NCI-H2081 (cell line): Measurements from ENCODE around the gene CREB3L1.
"Not testable (repeated sequence)": the region's sequence is repeated elsewhere in the genome, so short reads cannot be mapped to it uniquely, and the experiment has no call there.

Experiments
- DNase-seq, 2 experiments: peaks; one replicate each; lab custom pipeline; 2025; lab: John Stamatoyannopoulos, UW

The CREB3L1 gene

GRCh38 chr11:46295312-46296058, 18.0 kb downstream of the CREB3L1 start:
- DNase-seq: peak; percentile 78 to 86

- no peak for DNase-seq
These were observed 18.6 kb downstream of the CREB3L1 start for GRCh38 chr11:46296059-46296527.

- DNase-seq: peak; percentile 69 to 83
These were observed 19.3 kb downstream of the CREB3L1 start for GRCh38 chr11:46296528-46297448.

- DNase-seq: no peak
These were observed 21.4 kb downstream of the CREB3L1 start for GRCh38 chr11:46298699-46299433.

GRCh38 chr11:46299451-46299961, 22.0 kb downstream of the CREB3L1 start:
- DNase-seq: no peak

- no peak for DNase-seq
These were observed 22.8 kb downstream of the CREB3L1 start for GRCh38 chr11:46300270-46300669.

GRCh38 chr11:46302866-46303265, 25.4 kb downstream of the CREB3L1 start:
- no peak for DNase-seq

GRCh38 chr11:46304036-46304435, 26.6 kb downstream of the CREB3L1 start:
- not testable (repeated sequence) for DNase-seq

- no peak for DNase-seq
These were observed 27.2 kb downstream of the CREB3L1 start for GRCh38 chr11:46304605-46305179.

GRCh38 chr11:46305295-46305694, 27.8 kb downstream of the CREB3L1 start:
- DNase-seq: no peak

GRCh38 chr11:46306296-46306853, 28.9 kb downstream of the CREB3L1 start:
- no peak for DNase-seq

- no peak for DNase-seq
These were observed 29.9 kb downstream of the CREB3L1 start for GRCh38 chr11:46307369-46307768.

GRCh38 chr11:46307785-46308341, 30.4 kb downstream of the CREB3L1 start:
- DNase-seq: no peak

- peak; percentile 58 to 68 for DNase-seq
These were observed 31.4 kb downstream of the CREB3L1 start for GRCh38 chr11:46308631-46309419.

- DNase-seq: no peak
These were observed 32.4 kb downstream of the CREB3L1 start for GRCh38 chr11:46309814-46310259.

GRCh38 chr11:46315033-46315738, 37.7 kb downstream of the CREB3L1 start:
- DNase-seq: peak; percentile 72 to 75

GRCh38 chr11:46315783-46316563, 38.5 kb downstream of the CREB3L1 start:
- no peak for DNase-seq

GRCh38 chr11:46319074-46319453, 41.6 kb downstream of the CREB3L1 start:
- no peak for DNase-seq

GRCh38 chr11:46321757-46322156, 44.3 kb downstream of the CREB3L1 start:
- DNase-seq: no peak
